Gastrocnemius medialis (tissue), 4 donors: ENCODE results near the gene ICAM3.

Source experiments
- POLR2A ChIP-seq, 2 donors: fragments of 450-650 bp; IDR thresholded peaks; one replicate each; pipeline ENCODE4 v1.6.1; 2017; ENCODE audit warnings: antibody characterized with exemption in 2 of 2, mild to moderate bottlenecking in 2 of 2, moderate library complexity in 2 of 2
- TF ChIP-seq, protein P1 (sequence below), 5 experiments: fragments of 450-650 bp in 3 of 5; fragments of 200-600 bp in 2 of 5; sonication (generic) in 2 of 5; IDR thresholded peaks in 4 of 5; conservative IDR thresholded peaks in 1 of 5; 1 replicate in 4 of 5; 2 replicates in 1 of 5; pipeline ENCODE4 v1.5.1; 2016 to 2019; ENCODE audit warnings: antibody characterized with exemption in 5 of 5, mild to moderate bottlenecking in 3 of 5, moderate library complexity in 3 of 5

GRCh38 chr19:10363789-10364281 lies 24.4 kb upstream of the ICAM3 start:
- TF ChIP-seq, protein P1, sequence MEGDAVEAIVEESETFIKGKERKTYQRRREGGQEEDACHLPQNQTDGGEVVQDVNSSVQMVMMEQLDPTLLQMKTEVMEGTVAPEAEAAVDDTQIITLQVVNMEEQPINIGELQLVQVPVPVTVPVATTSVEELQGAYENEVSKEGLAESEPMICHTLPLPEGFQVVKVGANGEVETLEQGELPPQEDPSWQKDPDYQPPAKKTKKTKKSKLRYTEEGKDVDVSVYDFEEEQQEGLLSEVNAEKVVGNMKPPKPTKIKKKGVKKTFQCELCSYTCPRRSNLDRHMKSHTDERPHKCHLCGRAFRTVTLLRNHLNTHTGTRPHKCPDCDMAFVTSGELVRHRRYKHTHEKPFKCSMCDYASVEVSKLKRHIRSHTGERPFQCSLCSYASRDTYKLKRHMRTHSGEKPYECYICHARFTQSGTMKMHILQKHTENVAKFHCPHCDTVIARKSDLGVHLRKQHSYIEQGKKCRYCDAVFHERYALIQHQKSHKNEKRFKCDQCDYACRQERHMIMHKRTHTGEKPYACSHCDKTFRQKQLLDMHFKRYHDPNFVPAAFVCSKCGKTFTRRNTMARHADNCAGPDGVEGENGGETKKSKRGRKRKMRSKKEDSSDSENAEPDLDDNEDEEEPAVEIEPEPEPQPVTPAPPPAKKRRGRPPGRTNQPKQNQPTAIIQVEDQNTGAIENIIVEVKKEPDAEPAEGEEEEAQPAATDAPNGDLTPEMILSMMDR (IDR thresholded peaks at IDR 0.05 in 4 of 5, conservative IDR thresholded peaks at IDR 0.05 in 1 of 5) = no peak
- TF ChIP-seq POLR2A (IDR thresholded peaks at IDR 0.05) = no peak
